Measurements from ENCODE around the gene IL9.

DNA sequence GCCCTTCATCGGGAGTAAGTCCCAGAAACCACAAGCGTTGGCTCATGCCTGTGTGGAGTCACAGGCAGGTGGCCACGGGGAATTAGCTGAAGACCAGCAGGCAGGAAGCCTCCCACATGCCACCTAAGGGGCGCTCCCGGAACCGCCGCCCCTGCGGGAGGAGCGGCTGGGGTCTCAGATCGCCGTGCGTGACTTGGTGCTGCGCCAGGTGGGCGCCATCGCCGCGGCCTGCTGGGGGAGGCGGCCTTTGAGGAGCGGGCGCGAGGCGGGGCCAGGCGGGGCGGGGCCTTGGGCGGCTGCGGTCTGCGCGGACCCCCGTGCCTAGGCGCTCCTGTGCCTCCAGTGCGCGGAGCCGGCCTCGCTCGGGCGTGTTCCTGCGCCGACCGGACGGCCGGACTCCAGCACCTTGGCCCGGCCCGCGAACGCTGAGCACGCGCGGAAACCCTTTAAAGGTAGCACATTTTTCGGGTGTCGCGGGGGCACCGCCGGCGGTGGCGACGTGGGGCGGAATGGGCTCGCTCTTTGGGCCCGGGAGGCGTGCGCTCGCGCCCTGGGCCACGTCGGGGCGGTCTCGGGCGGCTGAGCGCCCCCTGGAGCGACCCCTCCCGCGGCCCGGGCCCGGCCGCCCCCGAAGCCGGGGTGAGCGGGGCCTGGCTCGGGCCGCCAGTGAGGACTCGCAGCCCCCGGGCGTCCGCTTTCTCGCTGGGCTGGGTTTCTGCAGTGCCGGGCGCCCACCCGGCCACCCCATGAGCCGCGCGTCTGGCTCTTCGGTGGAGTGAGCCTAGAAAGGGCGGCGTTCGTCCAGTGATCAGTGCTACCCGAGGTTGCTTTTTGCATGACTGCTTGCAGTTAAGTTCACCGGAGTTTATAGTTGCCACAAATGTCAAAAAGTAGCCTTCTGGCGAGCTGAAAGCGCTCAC, 34.6 kb upstream of the IL9 start:
- TF ChIP-seq GATA2 (IDR thresholded peaks at IDR 0.05; ENCODE audit: low read depth, low read length) (no peak), GATA3 (IDR thresholded peaks at IDR 0.05; ENCODE audit: low read depth, low read length) (no peak)
